ENCODE measurements around the gene NUMBL.

DNA sequence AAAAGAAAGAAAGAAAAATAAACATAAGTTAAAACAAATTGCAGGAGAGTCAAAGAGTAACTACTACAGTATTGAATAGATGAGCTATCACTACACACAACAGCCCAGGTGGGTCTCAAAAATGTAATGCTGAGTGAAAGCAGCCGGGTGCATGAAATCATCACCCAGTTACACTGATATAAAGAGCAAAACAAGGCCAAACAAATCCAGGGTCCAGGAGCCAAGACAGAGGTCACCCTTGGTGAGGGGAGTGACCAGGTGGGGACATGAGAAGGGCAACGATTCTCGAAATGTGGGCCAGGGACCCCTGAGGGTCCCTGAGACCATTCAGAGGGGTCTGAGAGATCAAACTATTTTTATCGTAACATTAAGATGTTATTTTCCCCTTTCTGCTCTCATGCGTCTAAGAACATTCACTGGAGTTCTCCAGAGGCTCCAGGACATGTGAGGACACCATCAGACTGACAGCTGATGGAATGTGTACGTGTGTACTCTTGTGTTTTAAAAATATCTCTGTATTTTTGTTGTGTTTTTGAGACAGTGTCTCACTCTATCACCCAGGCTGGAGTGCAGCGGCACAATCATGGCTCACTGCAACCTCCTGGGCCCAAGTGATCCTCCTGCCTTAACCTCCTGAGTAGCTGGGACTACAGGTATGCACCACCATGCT lies 15.6 kb upstream of the NUMBL start:
- TF ChIP-seq, protein P1, sequence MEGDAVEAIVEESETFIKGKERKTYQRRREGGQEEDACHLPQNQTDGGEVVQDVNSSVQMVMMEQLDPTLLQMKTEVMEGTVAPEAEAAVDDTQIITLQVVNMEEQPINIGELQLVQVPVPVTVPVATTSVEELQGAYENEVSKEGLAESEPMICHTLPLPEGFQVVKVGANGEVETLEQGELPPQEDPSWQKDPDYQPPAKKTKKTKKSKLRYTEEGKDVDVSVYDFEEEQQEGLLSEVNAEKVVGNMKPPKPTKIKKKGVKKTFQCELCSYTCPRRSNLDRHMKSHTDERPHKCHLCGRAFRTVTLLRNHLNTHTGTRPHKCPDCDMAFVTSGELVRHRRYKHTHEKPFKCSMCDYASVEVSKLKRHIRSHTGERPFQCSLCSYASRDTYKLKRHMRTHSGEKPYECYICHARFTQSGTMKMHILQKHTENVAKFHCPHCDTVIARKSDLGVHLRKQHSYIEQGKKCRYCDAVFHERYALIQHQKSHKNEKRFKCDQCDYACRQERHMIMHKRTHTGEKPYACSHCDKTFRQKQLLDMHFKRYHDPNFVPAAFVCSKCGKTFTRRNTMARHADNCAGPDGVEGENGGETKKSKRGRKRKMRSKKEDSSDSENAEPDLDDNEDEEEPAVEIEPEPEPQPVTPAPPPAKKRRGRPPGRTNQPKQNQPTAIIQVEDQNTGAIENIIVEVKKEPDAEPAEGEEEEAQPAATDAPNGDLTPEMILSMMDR (conservative IDR thresholded peaks at IDR 0.05; ENCODE audit: low read depth, low read length): no peak
- TF ChIP-seq EZH2 (IDR thresholded peaks at IDR 0.05; ENCODE audit: low read length, unreplicated experiment): no peak
- no peak for TF ChIP-seq EZH2phosphoT487 (IDR thresholded peaks at IDR 0.05; ENCODE audit: borderline replicate concordance, low read length)

Measured in PC-3 (cell line).